Epithelial cell of proximal tubule (primary cell): ENCODE data around the gene PLPP7. TPM values are rescaled to one million over a fixed set of nuclear protein-coding genes. Genes with fewer than 3 reads are reported as not detected.

ENCODE experiments used
- DNase-seq: peaks from one replicate; pipeline ENCODE4 v3.0.0-alpha.2; 2011; ENCODE audit warnings: low read depth
- H3K4me3 ChIP-seq: 2 replicates; pipeline ENCODE4 v1.5.1; 2011; ENCODE audit warnings: low read depth, mild to moderate bottlenecking, low read length
- total RNA-seq: library from RNA; depleted of rRNA; stranded (reverse); fragments of >200 nt; gene quantifications from 2 replicates; pipeline ENCODE4 v1.2.3, GENCODE V29; 2015
- TF ChIP-seq, protein P1 (sequence below): conservative IDR thresholded peaks from 2 replicates; pipeline ENCODE4 v1.5.1; 2012; ENCODE audit warnings: low read depth, mild to moderate bottlenecking, low read length

Gene PLPP7
- total RNA-seq, 1 donor from 2014 or later = 2.2 TPM

- no peak overlapping the region for H3K4me3 ChIP-seq
- DNase-seq = no peak
- TF ChIP-seq, protein P1, sequence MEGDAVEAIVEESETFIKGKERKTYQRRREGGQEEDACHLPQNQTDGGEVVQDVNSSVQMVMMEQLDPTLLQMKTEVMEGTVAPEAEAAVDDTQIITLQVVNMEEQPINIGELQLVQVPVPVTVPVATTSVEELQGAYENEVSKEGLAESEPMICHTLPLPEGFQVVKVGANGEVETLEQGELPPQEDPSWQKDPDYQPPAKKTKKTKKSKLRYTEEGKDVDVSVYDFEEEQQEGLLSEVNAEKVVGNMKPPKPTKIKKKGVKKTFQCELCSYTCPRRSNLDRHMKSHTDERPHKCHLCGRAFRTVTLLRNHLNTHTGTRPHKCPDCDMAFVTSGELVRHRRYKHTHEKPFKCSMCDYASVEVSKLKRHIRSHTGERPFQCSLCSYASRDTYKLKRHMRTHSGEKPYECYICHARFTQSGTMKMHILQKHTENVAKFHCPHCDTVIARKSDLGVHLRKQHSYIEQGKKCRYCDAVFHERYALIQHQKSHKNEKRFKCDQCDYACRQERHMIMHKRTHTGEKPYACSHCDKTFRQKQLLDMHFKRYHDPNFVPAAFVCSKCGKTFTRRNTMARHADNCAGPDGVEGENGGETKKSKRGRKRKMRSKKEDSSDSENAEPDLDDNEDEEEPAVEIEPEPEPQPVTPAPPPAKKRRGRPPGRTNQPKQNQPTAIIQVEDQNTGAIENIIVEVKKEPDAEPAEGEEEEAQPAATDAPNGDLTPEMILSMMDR = no peak
Observed at GRCh38 chr9:131275332-131276093, 14.0 kb upstream of the PLPP7 start.

GRCh38 chr9:131276094-131276888, 13.2 kb upstream of the PLPP7 start, which contains the start of gene FAM78A:
Gene FAM78A (minus strand): TSS chr9:131276510. CDS start chr9:131276179, 331 bp downstream.
- DNase-seq = no peak
- TF ChIP-seq, protein P1 = no peak
- H3K4me3 ChIP-seq = peak within 1 kb of the TSS; percentile 48

DNA sequence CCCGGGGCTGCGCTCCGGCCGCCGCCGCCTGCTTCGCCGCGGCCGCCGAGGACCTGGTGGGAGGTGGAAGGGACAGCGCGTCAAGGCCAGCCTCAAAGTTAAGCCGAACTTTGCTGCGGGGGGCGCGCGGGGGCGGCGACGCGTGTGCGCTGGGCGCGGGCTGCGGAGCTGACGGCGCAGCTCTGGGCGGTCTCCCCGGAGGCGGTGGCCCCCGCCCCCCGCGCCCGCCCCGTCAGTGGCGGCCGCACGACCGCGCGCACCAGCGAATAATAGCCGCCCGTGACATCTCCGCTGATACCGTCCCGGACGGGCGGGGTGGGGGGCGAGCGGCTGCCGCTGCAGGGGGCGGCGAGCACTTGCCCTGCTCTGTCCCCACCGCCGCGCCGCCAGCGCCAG, 12.6 kb upstream of the PLPP7 start:
- H3K4me3 ChIP-seq = peak overlapping the region; percentile 48
- TF ChIP-seq, protein P1 = no peak
- DNase-seq = no peak

DNA sequence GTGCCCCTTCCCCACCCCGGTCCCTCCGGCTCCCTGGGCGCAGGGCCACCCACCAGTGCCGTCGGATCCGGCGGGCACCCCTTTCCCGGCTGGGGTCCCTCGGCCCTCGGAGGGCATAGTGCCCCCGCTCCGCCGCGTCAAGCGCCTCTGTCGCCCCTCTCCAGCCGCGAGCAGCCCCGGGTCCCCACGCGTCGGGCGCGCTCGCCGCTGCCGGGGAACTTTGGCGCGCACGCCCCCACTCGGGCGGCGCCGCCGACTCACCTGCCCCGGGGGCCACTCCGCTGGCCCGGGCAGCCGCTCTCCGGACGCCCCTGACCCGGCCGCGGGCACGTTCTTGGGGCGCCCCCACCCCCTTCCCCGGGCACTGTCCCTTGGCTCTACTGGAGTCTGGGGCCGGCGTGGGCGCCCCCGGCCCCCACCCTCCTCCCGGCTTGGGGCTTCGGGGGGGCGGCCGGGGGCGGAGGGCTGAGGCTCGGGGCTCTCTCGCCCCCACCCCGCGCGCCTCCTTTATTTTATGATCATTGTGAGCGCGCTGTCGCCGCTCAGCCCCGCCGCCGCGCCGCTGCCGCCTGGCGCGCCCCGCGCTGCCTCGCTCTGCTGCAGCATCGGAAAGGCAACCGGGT, 12.1 kb upstream of the PLPP7 start:
- TF ChIP-seq, protein P1 = no peak
- peak overlapping the region; percentile 48 for H3K4me3 ChIP-seq

DNA sequence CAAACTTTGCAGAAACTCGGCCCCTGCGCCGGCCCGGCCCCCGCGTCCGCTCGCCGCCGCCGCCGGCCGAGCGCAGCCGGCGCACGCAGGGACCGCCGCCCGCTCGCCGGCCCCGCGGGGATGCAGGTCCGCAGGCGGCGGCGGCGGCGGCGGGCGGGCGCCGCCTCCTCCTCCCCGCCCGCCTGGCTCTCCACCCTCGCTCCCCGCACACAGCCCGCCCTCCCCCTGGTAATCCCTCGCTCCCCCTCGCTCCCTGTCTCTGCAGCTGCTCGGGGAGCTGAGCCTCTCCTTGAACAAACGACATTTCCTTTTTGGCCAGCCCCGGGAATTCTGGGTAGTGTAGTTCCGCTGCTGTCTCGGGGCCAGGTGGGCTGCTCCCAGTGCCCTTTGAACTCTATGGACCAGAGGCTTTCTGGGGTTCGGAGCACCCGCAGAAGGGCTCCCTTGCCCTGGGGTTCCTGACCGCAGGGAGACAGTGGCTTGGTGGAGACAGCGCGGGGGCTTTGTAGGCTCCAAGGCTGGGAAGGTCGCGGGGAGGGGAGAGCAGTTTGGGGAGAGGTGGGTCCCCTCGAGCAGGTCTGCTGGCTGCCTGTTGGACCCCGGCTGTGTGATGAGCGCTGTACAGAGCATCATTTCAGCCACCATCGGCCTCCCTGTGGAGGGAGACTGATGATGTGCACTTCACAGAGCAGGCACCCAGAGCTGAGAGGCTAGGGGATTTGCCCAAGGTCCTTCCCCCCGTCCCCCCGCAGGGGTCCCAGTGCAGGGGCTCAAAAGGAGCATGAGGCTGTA, 11.4 kb upstream of the PLPP7 start:
- TF ChIP-seq, protein P1 = no peak
- no peak for DNase-seq
- peak overlapping the region; percentile 48 for H3K4me3 ChIP-seq

More for the DNA sequence above, 12.1 kb upstream of the PLPP7 start:
- DNase-seq = no peak

- no peak overlapping the region for H3K4me3 ChIP-seq
- no peak for DNase-seq
- TF ChIP-seq, protein P1 = no peak
Observed at GRCh38 chr9:131278702-131279111, 10.8 kb upstream of the PLPP7 start.
